Naive B cell (primary cell): ENCODE data around the gene RFTN1. TPM values are rescaled to one million over a fixed set of nuclear protein-coding genes. Genes with fewer than 3 reads are reported as not detected.

Experiments used
- ATAC-seq, 2 donors: fragments of 150-1000 bp; cut with Tn5 transposase; 2 replicates each; pipeline ENCODE4 v1.10.0; 2021; ENCODE audit warnings: low read depth in 2 of 2, mild to moderate bottlenecking in 2 of 2, moderate library complexity in 2 of 2
- DNase-seq: peaks from one replicate; pipeline ENCODE4 v3.0.0; 2022
- H3K27ac Mint-ChIP-seq, 6 donors: one replicate each; pipeline ENCODE4 v1.8.0; 2020 to 2022; ENCODE audit warnings: mild to moderate bottlenecking in 6 of 6, mixed read lengths in 6 of 6, moderate library complexity in 5 of 6, inconsistent platforms in 2 of 6
- H3K27me3 Mint-ChIP-seq, 3 donors: one replicate each; pipeline ENCODE4 v1.8.0; 2021 to 2022; ENCODE audit warnings: mixed read lengths in 3 of 3, mild to moderate bottlenecking in 1 of 3
- H3K36me3 Mint-ChIP-seq, 2 donors: one replicate each; pipeline ENCODE4 v1.8.0; 2020 to 2022; ENCODE audit warnings: mixed read lengths in 2 of 2, inconsistent platforms in 1 of 2, mild to moderate bottlenecking in 1 of 2
- H3K4me1 Mint-ChIP-seq, 3 donors: one replicate each; pipeline ENCODE4 v1.8.0; 2020 to 2022; ENCODE audit warnings: mixed read lengths in 3 of 3, inconsistent platforms in 1 of 3, mild to moderate bottlenecking in 1 of 3, moderate library complexity in 1 of 3
- H3K4me3 Mint-ChIP-seq, 8 donors: one replicate each; pipeline ENCODE4 v1.8.0; 2020 to 2022; ENCODE audit warnings: mild to moderate bottlenecking in 8 of 8, mixed read lengths in 8 of 8, moderate library complexity in 8 of 8, inconsistent platforms in 2 of 8
- H3K9me3 Mint-ChIP-seq, 7 donors: one replicate each; pipeline ENCODE4 v1.8.0; 2020 to 2022; ENCODE audit warnings: mixed read lengths in 7 of 7, mild to moderate bottlenecking in 5 of 7, inconsistent platforms in 2 of 7, moderate library complexity in 1 of 7
- polyA plus RNA-seq, 6 donors: library from polyadenylated mRNA; unstranded; fragments of 300-500 nt; fragmentation: Illumina TruSeq; gene quantifications; one replicate each; pipeline ENCODE4 v1.2.3, GENCODE V29; 2021; ENCODE audit warnings: low read depth in 6 of 6

RFTN1 gene
- polyA plus RNA-seq, 6 donors from 2014 or later, result 63.0 to 147 (median 106) TPM

- Mint-ChIP-seq H3K4me3 (no peak overlapping the region), H3K4me1 (peaks cover 16 to 39% (median 22%) of the 10 kb centered on the region in 3 donors), H3K27ac (peak overlapping the region in 2 of 6 donors; percentile 31 to 69), H3K9me3 (no peaks in the 10 kb centered on the region), H3K36me3 (no peaks in the 10 kb centered on the region), H3K27me3 (no peaks in the 10 kb centered on the region)
- ATAC-seq (no peak), DNase-seq (no peak)
Observed at GRCh38 chr3:16289144-16289889, 224.2 kb downstream of the RFTN1 start.

- Mint-ChIP-seq H3K4me1 (peaks cover 16 to 39% (median 22%) of the 10 kb centered on the region in 3 donors), H3K4me3 (no peak overlapping the region), H3K9me3 (no peaks in the 10 kb centered on the region), H3K27ac (no peak overlapping the region), H3K36me3 (no peaks in the 10 kb centered on the region), H3K27me3 (no peaks in the 10 kb centered on the region)
- ATAC-seq, result no peak
- DNase-seq, result no peak
Observed at GRCh38 chr3:16288664-16289063, 224.8 kb downstream of the RFTN1 start.

GRCh38 chr3:16286751-16287543 lies 226.6 kb downstream of the RFTN1 start:
- Mint-ChIP-seq H3K36me3 (peaks cover 0 to 9% of the 10 kb centered on the region in 2 donors), H3K27ac (peak overlapping the region in 5 of 6 donors; percentile 29 to 79 (median 65)), H3K27me3 (no peaks in the 10 kb centered on the region), H3K4me1 (peaks cover 16 to 39% (median 22%) of the 10 kb centered on the region in 3 donors), H3K9me3 (no peaks in the 10 kb centered on the region), H3K4me3 (no peak overlapping the region)
- ATAC-seq, result peak; percentile 75 to 79
- no peak for DNase-seq

- Mint-ChIP-seq H3K4me1 (peaks cover 13 to 36% (median 18%) of the 10 kb centered on the region in 3 donors), H3K4me3 (peak overlapping the region in 1 of 8 donors; percentile 21), H3K27me3 (no peaks in the 10 kb centered on the region), H3K36me3 (peaks cover 0 to 9% of the 10 kb centered on the region in 2 donors), H3K9me3 (no peaks in the 10 kb centered on the region), H3K27ac (peak overlapping the region in 4 of 6 donors; percentile 4 to 79 (median 44))
- no peak for ATAC-seq
- no peak for DNase-seq
Observed at GRCh38 chr3:16286161-16286560, 227.3 kb downstream of the RFTN1 start.

- Mint-ChIP-seq H3K27me3 (no peaks in the 10 kb centered on the region), H3K36me3 (peaks cover 0 to 9% of the 10 kb centered on the region in 2 donors), H3K27ac (peak overlapping the region in 2 of 6 donors; percentile 44 to 51), H3K4me3 (no peak overlapping the region), H3K4me1 (peaks cover 7 to 20% (median 8%) of the 10 kb centered on the region in 3 donors), H3K9me3 (no peaks in the 10 kb centered on the region)
- no peak for ATAC-seq
- DNase-seq, result no peak
Observed at GRCh38 chr3:16284633-16285032, 228.9 kb downstream of the RFTN1 start.

- H3K9me3 Mint-ChIP-seq, result no peaks in the 10 kb centered on the region
- no peak for DNase-seq
- H3K27ac Mint-ChIP-seq, result no peak overlapping the region
- H3K4me3 Mint-ChIP-seq, result no peak overlapping the region
- peaks cover 0 to 3% (median 0%) of the 10 kb centered on the region in 3 donors for H3K4me1 Mint-ChIP-seq
- peaks cover 6 to 9% of the 10 kb centered on the region in 2 donors for H3K36me3 Mint-ChIP-seq
- no peak for ATAC-seq
- H3K27me3 Mint-ChIP-seq, result no peaks in the 10 kb centered on the region
Observed at GRCh38 chr3:16280671-16281070, 232.8 kb downstream of the RFTN1 start.

- no peak for ATAC-seq
- no peak overlapping the region for H3K27ac Mint-ChIP-seq
- H3K9me3 Mint-ChIP-seq, result no peaks in the 10 kb centered on the region
- H3K36me3 Mint-ChIP-seq, result peaks cover 6 to 9% of the 10 kb centered on the region in 2 donors
- no peaks in the 10 kb centered on the region for H3K27me3 Mint-ChIP-seq
- no peak for DNase-seq
- H3K4me3 Mint-ChIP-seq, result no peak overlapping the region
- H3K4me1 Mint-ChIP-seq, result no peaks in the 10 kb centered on the region
Observed at GRCh38 chr3:16279010-16279801, 234.3 kb downstream of the RFTN1 start.

GRCh38 chr3:16277471-16277870 lies 236.0 kb downstream of the RFTN1 start:
- Mint-ChIP-seq H3K27me3 (no peaks in the 10 kb centered on the region), H3K27ac (no peak overlapping the region), H3K4me3 (no peak overlapping the region), H3K36me3 (peaks cover 5 to 11% of the 10 kb centered on the region in 2 donors), H3K9me3 (no peaks in the 10 kb centered on the region), H3K4me1 (no peaks in the 10 kb centered on the region)
- ATAC-seq (no peak), DNase-seq (no peak)

GRCh38 chr3:16273867-16274266 lies 239.6 kb downstream of the RFTN1 start:
- no peaks in the 10 kb centered on the region for H3K9me3 Mint-ChIP-seq
- no peaks in the 10 kb centered on the region for H3K27me3 Mint-ChIP-seq
- DNase-seq (no peak), ATAC-seq (no peak)
- no peak overlapping the region for H3K4me3 Mint-ChIP-seq
- H3K36me3 Mint-ChIP-seq, result peaks cover 0 to 32% of the 10 kb centered on the region in 2 donors
- peaks cover 0 to under 1% (median 0%) of the 10 kb centered on the region in 3 donors for H3K4me1 Mint-ChIP-seq
- H3K27ac Mint-ChIP-seq, result no peak overlapping the region

- ATAC-seq, result no peak
- Mint-ChIP-seq H3K9me3 (no peaks in the 10 kb centered on the region), H3K27me3 (no peaks in the 10 kb centered on the region), H3K36me3 (peaks cover 0 to 29% of the 10 kb centered on the region in 2 donors), H3K27ac (no peak overlapping the region), H3K4me1 (peaks cover 0 to 3% (median 0%) of the 10 kb centered on the region in 3 donors), H3K4me3 (no peak overlapping the region)
- no peak for DNase-seq
Observed at GRCh38 chr3:16272588-16272987, 240.9 kb downstream of the RFTN1 start.

- peak overlapping the region in 1 of 6 donors; percentile 28 for H3K27ac Mint-ChIP-seq
- peaks cover 6 to 15% (median 9%) of the 10 kb centered on the region in 3 donors for H3K4me1 Mint-ChIP-seq
- H3K27me3 Mint-ChIP-seq, result no peaks in the 10 kb centered on the region
- DNase-seq, result no peak
- no peaks in the 10 kb centered on the region for H3K9me3 Mint-ChIP-seq
- no peak overlapping the region for H3K4me3 Mint-ChIP-seq
- no peak for ATAC-seq
- H3K36me3 Mint-ChIP-seq, result peaks cover 0 to 26% of the 10 kb centered on the region in 2 donors
Observed at GRCh38 chr3:16270855-16271254, 242.6 kb downstream of the RFTN1 start.

- H3K9me3 Mint-ChIP-seq, result no peaks in the 10 kb centered on the region
- peak overlapping the region in 2 of 6 donors; percentile 28 to 64 for H3K27ac Mint-ChIP-seq
- H3K27me3 Mint-ChIP-seq, result no peaks in the 10 kb centered on the region
- H3K4me3 Mint-ChIP-seq, result peak overlapping the region in 4 of 8 donors; percentile 10 to 84 (median 48)
- ATAC-seq (no peak), DNase-seq (no peak)
- peaks cover 0 to 15% of the 10 kb centered on the region in 2 donors for H3K36me3 Mint-ChIP-seq
- H3K4me1 Mint-ChIP-seq, result peaks cover 12 to 35% (median 14%) of the 10 kb centered on the region in 3 donors
Observed at GRCh38 chr3:16266714-16267113, 246.8 kb downstream of the RFTN1 start.
